Measurements from ENCODE around the gene TECPR2. TPM values are rescaled to one million over a fixed set of nuclear protein-coding genes. Genes with fewer than 3 reads are reported as not detected.
"Not testable (repeated sequence)": the region's sequence is repeated elsewhere in the genome, so short reads cannot be mapped to it uniquely, and the experiment has no call there.

Gene TECPR2
- total RNA-seq, 1 donor from 2014 or later = 21.4 TPM

DNA sequence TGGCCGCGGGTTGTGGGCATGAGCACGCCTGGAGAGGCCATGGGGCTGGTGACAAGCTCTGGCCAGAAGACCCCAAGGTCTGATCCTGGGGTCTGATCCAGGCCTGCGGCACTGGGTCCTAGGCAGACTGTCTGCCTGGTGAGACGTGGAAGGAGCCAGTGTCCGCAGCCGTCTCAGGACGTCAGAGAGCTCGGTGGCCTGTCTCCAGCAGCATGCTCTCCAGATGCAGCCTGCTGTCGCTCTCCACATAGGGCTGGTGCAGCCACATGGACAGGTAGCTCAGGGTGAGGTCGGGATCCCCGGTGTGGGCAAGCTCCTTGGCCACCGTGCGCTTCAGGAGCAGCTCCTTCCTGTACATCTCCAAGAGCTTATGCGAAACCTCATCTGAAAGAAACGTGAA lies 14.4 kb upstream of the TECPR2 start:
- H3K4me3 ChIP-seq = no peak overlapping the region
- intact Hi-C loops (cut with DNase I) = no loop called here
- peaks cover 9% of the 10 kb centered on the region for H3K4me1 ChIP-seq
- no peak overlapping the region for H3K27ac ChIP-seq
- H3K27me3 ChIP-seq = no peaks in the 10 kb centered on the region
- TF ChIP-seq CTCF (IDR thresholded peaks at IDR 0.05) = no peak
- ATAC-seq (no peak), DNase-seq (no peak)
- H3K36me3 ChIP-seq = peaks cover 82% of the 10 kb centered on the region
- H3K9me3 ChIP-seq = no peaks in the 10 kb centered on the region

DNA sequence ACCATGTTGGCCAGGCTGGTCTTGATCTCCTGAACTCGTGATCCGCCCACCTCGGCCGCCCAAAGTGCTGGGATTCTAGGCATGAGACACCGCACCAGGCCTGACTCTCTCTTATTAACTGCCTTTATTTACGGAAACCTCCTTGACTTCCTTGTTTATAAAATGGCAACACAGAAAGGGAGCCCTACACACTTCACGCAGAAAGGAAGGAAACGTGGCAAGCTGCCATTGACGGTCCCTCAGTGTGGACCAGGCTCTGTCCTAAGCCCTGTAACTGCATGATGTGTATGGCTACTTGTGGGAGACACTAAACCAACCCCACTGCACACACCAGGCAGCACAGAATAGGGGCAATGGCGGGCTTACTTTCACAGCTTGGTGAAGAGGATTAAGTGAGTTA lies 11.7 kb upstream of the TECPR2 start:
- peaks cover 82% of the 10 kb centered on the region for H3K36me3 ChIP-seq
- no peaks in the 10 kb centered on the region for H3K9me3 ChIP-seq
- no peaks in the 10 kb centered on the region for H3K27me3 ChIP-seq
- H3K4me3 ChIP-seq = no peak overlapping the region
- intact Hi-C loops (cut with DNase I) = no loop called here
- DNase-seq = no peak
- no peak for TF ChIP-seq CTCF (IDR thresholded peaks at IDR 0.05)
- H3K27ac ChIP-seq = peak overlapping the region; percentile 42
- peak; percentile 70 for ATAC-seq
- H3K4me1 ChIP-seq = peaks cover 9% of the 10 kb centered on the region

GRCh38 chr14:102351593-102351992 lies 11.1 kb upstream of the TECPR2 start:
- H3K27me3 ChIP-seq; DNase-seq; intact Hi-C loops (cut with DNase I); H3K9me3 ChIP-seq; ATAC-seq; H3K4me1 ChIP-seq; H3K4me3 ChIP-seq: not testable (repeated sequence)
- Histone ChIP-seq H3K27ac (peak overlapping the region; percentile 42), H3K36me3 (peaks cover 82% of the 10 kb centered on the region)

GRCh38 chr14:102352213-102352612 lies 10.5 kb upstream of the TECPR2 start:
- Histone ChIP-seq H3K4me1 (peaks cover 9% of the 10 kb centered on the region), H3K36me3 (peaks cover 84% of the 10 kb centered on the region), H3K27ac (no peak overlapping the region), H3K4me3 (no peak overlapping the region), H3K9me3 (no peaks in the 10 kb centered on the region), H3K27me3 (no peaks in the 10 kb centered on the region)
- TF ChIP-seq CTCF (IDR thresholded peaks at IDR 0.05) = no peak
- intact Hi-C loops (cut with DNase I) = no loop called here
- ATAC-seq (no peak), DNase-seq (no peak)

DNA sequence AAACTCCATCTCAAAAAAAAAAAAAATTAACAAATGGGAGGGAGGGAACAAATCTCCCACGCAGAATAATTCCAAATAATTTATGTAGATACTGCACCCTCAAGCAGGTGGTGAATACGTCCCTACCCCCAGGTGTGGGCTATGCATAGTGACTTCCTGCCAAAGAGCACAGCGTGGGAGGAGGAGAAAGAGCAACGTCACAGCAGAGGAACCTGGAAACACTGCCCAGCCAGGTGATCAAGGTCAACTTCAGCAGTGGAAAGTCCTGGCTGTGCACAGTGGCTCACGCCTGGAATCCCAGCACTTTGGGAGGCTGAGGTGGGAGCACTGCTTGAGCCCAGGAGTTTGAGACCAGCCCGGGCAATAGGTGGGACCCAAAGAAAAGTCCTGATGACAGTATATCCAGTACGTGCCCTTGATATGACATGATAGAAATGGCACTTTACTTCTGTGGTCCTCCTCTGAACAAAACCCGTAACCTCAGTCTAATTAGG lies 9.6 kb upstream of the TECPR2 start:
- H3K27me3 ChIP-seq = no peaks in the 10 kb centered on the region
- H3K4me1 ChIP-seq = peaks cover 9% of the 10 kb centered on the region
- DNase-seq = no peak
- H3K9me3 ChIP-seq = no peaks in the 10 kb centered on the region
- no peak overlapping the region for H3K4me3 ChIP-seq
- no peak overlapping the region for H3K27ac ChIP-seq
- TF ChIP-seq CTCF (IDR thresholded peaks at IDR 0.05) = no peak
- H3K36me3 ChIP-seq = peaks cover 84% of the 10 kb centered on the region
- no peak for ATAC-seq
- intact Hi-C loops (cut with DNase I) = no loop called here

DNA sequence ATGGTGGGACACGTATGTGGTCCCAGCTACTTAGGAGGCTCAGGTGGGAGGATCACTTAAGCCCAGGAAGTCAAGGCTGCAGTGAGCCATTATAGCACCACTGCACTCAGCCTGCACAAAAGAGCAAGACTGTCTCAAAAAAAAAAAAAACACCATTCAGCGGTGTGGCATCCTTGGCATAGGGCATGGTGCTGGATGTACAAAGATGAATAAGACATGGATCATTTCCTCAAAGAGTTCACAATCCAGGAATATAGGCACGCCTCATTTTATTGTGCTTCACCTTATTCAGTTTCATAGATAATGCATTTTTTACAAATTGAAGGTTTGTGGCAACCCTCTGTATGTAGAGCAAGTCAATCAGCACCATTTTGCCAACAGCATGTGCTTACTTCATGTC lies 6.5 kb upstream of the TECPR2 start:
- no peak for TF ChIP-seq CTCF (IDR thresholded peaks at IDR 0.05)
- Histone ChIP-seq H3K27me3 (no peaks in the 10 kb centered on the region), H3K27ac (no peak overlapping the region), H3K36me3 (peaks cover 74% of the 10 kb centered on the region), H3K9me3 (no peaks in the 10 kb centered on the region), H3K4me3 (no peak overlapping the region), H3K4me1 (peaks cover 6% of the 10 kb centered on the region)
- intact Hi-C loops (cut with DNase I) = no loop called here
- ATAC-seq (no peak), DNase-seq (no peak)

Data from upper lobe of right lung (tissue), 1 donor.